HEK293 (cell line): Measurements from ENCODE around the gene CASKIN1.

Experiments
- CTCF ChIA-PET: fragments of 350-600 bp; formaldehyde crosslinking; extraction: SDS; loops from one replicate; lab custom pipeline; 2021; ENCODE audit warnings: antibody characterized with exemption; lab: Yijun Ruan, JAX
- POLR2A ChIA-PET: fragments of 300-600 bp; formaldehyde crosslinking; extraction: SDS; loops from one replicate; lab custom pipeline; 2020; ENCODE audit warnings: antibody characterized with exemption, inconsistent platforms; lab: Yijun Ruan, JAX
- H3K27ac ChIP-seq: fragments of 200-500 bp; sonication (Bioruptor generic); 2 replicates; pipeline ENCODE4 v1.5.1; 2014; ENCODE audit warnings: low read depth, low read length, control low read depth, inconsistent platforms; ENCODE audit errors: extremely low read depth
- H3K36me3 ChIP-seq, 2 experiments: fragments of 200-500 bp in 1 of 2; sonication (Bioruptor generic) in 1 of 2; 1 replicate in 1 of 2; 2 replicates in 1 of 2; pipeline ENCODE4 v1.5.1; 2014 to 2017; ENCODE audit warnings: inconsistent platforms in 2 of 2, low read length in 2 of 2; ENCODE audit not compliant: control insufficient read depth in 2 of 2, insufficient read depth in 1 of 2
- H3K4me1 ChIP-seq: fragments of 200-500 bp; sonication (Bioruptor generic); 2 replicates; pipeline ENCODE4 v1.5.1; 2014; ENCODE audit warnings: mild to moderate bottlenecking, low read length, inconsistent platforms; ENCODE audit not compliant: control insufficient read depth, insufficient read depth
- H3K4me3 ChIP-seq: 2 replicates; pipeline ENCODE4 v1.5.1; 2011; ENCODE audit warnings: low read depth, mild to moderate bottlenecking, control low read depth, low read length, moderate library complexity
- H3K9me3 ChIP-seq: fragments of 200-500 bp; sonication (Bioruptor generic); 2 replicates; pipeline ENCODE4 v1.5.1; 2014; ENCODE audit warnings: low read depth, low read length, inconsistent platforms; ENCODE audit not compliant: control insufficient read depth, insufficient read depth
- HOXA7 ChIP-seq: sonication (generic); formaldehyde crosslinking; IDR thresholded peaks from 2 replicates; pipeline ENCODE4 v1.8.1; 2022; ENCODE audit warnings: missing genetic modification reagents, borderline replicate concordance
- KLF10 ChIP-seq: fragments of 450-650 bp; IDR thresholded peaks from 2 replicates; pipeline ENCODE4 v1.5.1; 2018; ENCODE audit warnings: missing biosample characterization, mild to moderate bottlenecking, missing genetic modification characterization
- REPIN1 ChIP-seq: fragments of 450-650 bp; formaldehyde crosslinking; IDR thresholded peaks from 2 replicates; pipeline ENCODE4 v1.5.1; 2017; ENCODE audit warnings: missing biosample characterization, missing genetic modification characterization, low read depth
- SCRT1 ChIP-seq: fragments of 450-650 bp; formaldehyde crosslinking; IDR thresholded peaks from 2 replicates; pipeline ENCODE4 v1.5.1; 2016; ENCODE audit warnings: missing biosample characterization, missing genetic modification characterization, borderline replicate concordance
- SP2 ChIP-seq: fragments of 450-650 bp; formaldehyde crosslinking; IDR thresholded peaks from 2 replicates; pipeline ENCODE4 v1.5.1; 2016; ENCODE audit warnings: missing biosample characterization, missing genetic modification characterization
- SP3 ChIP-seq: fragments of 450-650 bp; formaldehyde crosslinking; IDR thresholded peaks from 2 replicates; pipeline ENCODE4 v1.5.1; 2016; ENCODE audit warnings: missing biosample characterization, missing genetic modification characterization
- SP7 ChIP-seq: fragments of 450-650 bp; formaldehyde crosslinking; IDR thresholded peaks from 2 replicates; pipeline ENCODE4 v1.5.1; 2016; ENCODE audit warnings: missing biosample characterization, missing genetic modification characterization
- TSHZ1 ChIP-seq: fragments of 450-650 bp; formaldehyde crosslinking; IDR thresholded peaks from 2 replicates; pipeline ENCODE4 v1.5.1; 2016; ENCODE audit warnings: missing biosample characterization, missing genetic modification characterization, borderline replicate concordance
- ZBTB1 ChIP-seq: fragments of 450-650 bp; formaldehyde crosslinking; IDR thresholded peaks from 2 replicates; pipeline ENCODE4 v1.5.1; 2016; ENCODE audit warnings: missing biosample characterization, missing genetic modification characterization
- ZBTB17 ChIP-seq: fragments of 450-650 bp; formaldehyde crosslinking; IDR thresholded peaks from 2 replicates; pipeline ENCODE4 v1.5.1; 2016; ENCODE audit warnings: missing biosample characterization, missing genetic modification characterization
- ZEB2 ChIP-seq: fragments of 450-650 bp; formaldehyde crosslinking; IDR thresholded peaks from 2 replicates; pipeline ENCODE4 v1.5.1; 2016; ENCODE audit warnings: missing biosample characterization, missing genetic modification characterization
- ZFP37 ChIP-seq: fragments of 450-650 bp; formaldehyde crosslinking; IDR thresholded peaks from 2 replicates; pipeline ENCODE4 v1.5.1; 2016; ENCODE audit warnings: missing biosample characterization, missing genetic modification characterization
- ZNF146 ChIP-seq: fragments of 450-650 bp; formaldehyde crosslinking; IDR thresholded peaks from 2 replicates; pipeline ENCODE4 v1.5.1; 2016; ENCODE audit warnings: missing biosample characterization, missing genetic modification characterization
- ZNF16 ChIP-seq: fragments of 450-650 bp; formaldehyde crosslinking; IDR thresholded peaks from 2 replicates; pipeline ENCODE4 v1.5.1; 2016; ENCODE audit warnings: low read depth, missing biosample characterization, missing genetic modification characterization
- ZNF211 ChIP-seq: fragments of 450-650 bp; formaldehyde crosslinking; IDR thresholded peaks from 2 replicates; pipeline ENCODE4 v1.5.1; 2016; ENCODE audit warnings: low read depth, missing biosample characterization, missing genetic modification characterization
- ZNF23 ChIP-seq: fragments of 450-650 bp; formaldehyde crosslinking; IDR thresholded peaks from 2 replicates; pipeline ENCODE4 v1.5.1; 2016; ENCODE audit warnings: missing biosample characterization, missing genetic modification characterization, borderline replicate concordance
- ZNF248 ChIP-seq: fragments of 450-650 bp; formaldehyde crosslinking; IDR thresholded peaks from 2 replicates; pipeline ENCODE4 v1.5.1; 2017; ENCODE audit warnings: missing biosample characterization, missing genetic modification characterization
- ZNF311 ChIP-seq: fragments of 450-650 bp; formaldehyde crosslinking; IDR thresholded peaks from 2 replicates; pipeline ENCODE4 v1.5.1; 2017; ENCODE audit warnings: missing biosample characterization, missing genetic modification characterization, borderline replicate concordance
- ZNF354C ChIP-seq: fragments of 450-650 bp; formaldehyde crosslinking; IDR thresholded peaks from 2 replicates; pipeline ENCODE4 v1.5.1; 2016; ENCODE audit warnings: missing biosample characterization, missing genetic modification characterization, low read depth, borderline replicate concordance
- ZNF423 ChIP-seq: fragments of 450-650 bp; formaldehyde crosslinking; IDR thresholded peaks from 2 replicates; pipeline ENCODE4 v1.5.1; 2016; ENCODE audit warnings: missing biosample characterization, missing genetic modification characterization
- ZNF571 ChIP-seq: fragments of 450-650 bp; formaldehyde crosslinking; IDR thresholded peaks from 2 replicates; pipeline ENCODE4 v1.5.0; 2017; ENCODE audit warnings: missing biosample characterization, missing genetic modification characterization
- ZNF624 ChIP-seq: fragments of 450-650 bp; formaldehyde crosslinking; IDR thresholded peaks from 2 replicates; pipeline ENCODE4 v1.5.1; 2017; ENCODE audit warnings: missing biosample characterization, missing genetic modification characterization
- ZNF747 ChIP-seq: fragments of 450-650 bp; formaldehyde crosslinking; IDR thresholded peaks from 2 replicates; pipeline ENCODE4 v1.5.1; 2016; ENCODE audit warnings: missing biosample characterization, missing genetic modification characterization
- ZNF791 ChIP-seq: fragments of 450-650 bp; formaldehyde crosslinking; IDR thresholded peaks from 2 replicates; pipeline ENCODE4 v1.5.1; 2016; ENCODE audit warnings: missing biosample characterization, missing genetic modification characterization
- ZNF792 ChIP-seq: fragments of 450-650 bp; formaldehyde crosslinking; IDR thresholded peaks from 2 replicates; pipeline ENCODE4 v1.5.1; 2016; ENCODE audit warnings: missing biosample characterization, missing genetic modification characterization
- TF ChIP-seq, protein P1 (sequence below): fragments of 450-650 bp; formaldehyde crosslinking; IDR thresholded peaks from 2 replicates; pipeline ENCODE4 v1.5.1; 2016; ENCODE audit warnings: missing biosample characterization, missing genetic modification characterization
- TF ChIP-seq, protein P2 (sequence below): sonication (generic); formaldehyde crosslinking; IDR thresholded peaks from 2 replicates; pipeline ENCODE4 v1.8.1; 2022; ENCODE audit warnings: mild to moderate bottlenecking, moderate library complexity, missing genetic modification reagents
- TF ChIP-seq, protein P3 (sequence below): fragments of 450-650 bp; formaldehyde crosslinking; IDR thresholded peaks from 2 replicates; pipeline ENCODE4 v1.5.1; 2016; ENCODE audit warnings: missing biosample characterization, missing genetic modification characterization
- TF ChIP-seq, protein P4 (sequence below): fragments of 450-650 bp; formaldehyde crosslinking; IDR thresholded peaks from 2 replicates; pipeline ENCODE4 v1.5.1; 2016; ENCODE audit warnings: missing biosample characterization, missing genetic modification characterization

CASKIN1 gene

DNA sequence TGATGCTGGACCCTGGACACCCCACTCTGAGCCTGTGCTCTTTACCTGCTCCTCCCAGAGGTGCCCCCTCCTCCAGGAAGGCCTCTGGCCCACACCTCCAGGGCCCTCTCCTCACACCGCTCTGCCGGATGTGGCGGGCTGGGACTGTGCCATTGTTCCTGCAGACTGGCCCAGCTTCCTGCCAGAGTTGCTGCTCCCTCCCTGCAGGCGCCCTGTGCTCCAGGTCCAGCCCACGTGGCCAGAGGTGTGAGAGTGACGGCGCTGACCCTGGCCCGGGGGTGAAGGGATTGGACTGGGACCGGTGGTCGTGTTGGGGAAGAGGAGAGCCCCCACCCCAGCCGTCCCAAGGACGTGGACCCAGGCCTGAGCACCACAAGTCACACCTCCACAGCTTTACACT is 32.7 kb upstream of the CASKIN1 start:
- H3K4me3 ChIP-seq: no peak overlapping the region
- H3K36me3 ChIP-seq: peaks cover 0 to 76% of the 10 kb centered on the region in 2 experiments; a peak in 2 of 3 replicates
- no peaks in the 10 kb centered on the region for H3K9me3 ChIP-seq
- H3K4me1 ChIP-seq: 0 out of 2 replicates have a peak, but pooled peaks cover 2% of the 10 kb centered on the region
- POLR2A ChIA-PET: no interaction called here
- no peak overlapping the region for H3K27ac ChIP-seq
- TF ChIP-seq ZNF146 (tag by site-specific recombination) (no peak), ZNF23 (no peak), ZNF792 (no peak), SCRT1 (tag by site-specific recombination) (no peak), ZNF747 (tag by site-specific recombination) (no peak), ZNF624 (tag by site-specific recombination) (no peak), ZBTB17 (tag by site-specific recombination) (no peak), ZNF571 (tag by site-specific recombination) (no peak), KLF10 (no peak), SP3 (no peak), SP2 (tag by site-specific recombination) (no peak), ZFP37 (tag by site-specific recombination) (no peak), ZNF211 (no peak), REPIN1 (tag by site-specific recombination) (no peak)
- TF ChIP-seq, protein P1, sequence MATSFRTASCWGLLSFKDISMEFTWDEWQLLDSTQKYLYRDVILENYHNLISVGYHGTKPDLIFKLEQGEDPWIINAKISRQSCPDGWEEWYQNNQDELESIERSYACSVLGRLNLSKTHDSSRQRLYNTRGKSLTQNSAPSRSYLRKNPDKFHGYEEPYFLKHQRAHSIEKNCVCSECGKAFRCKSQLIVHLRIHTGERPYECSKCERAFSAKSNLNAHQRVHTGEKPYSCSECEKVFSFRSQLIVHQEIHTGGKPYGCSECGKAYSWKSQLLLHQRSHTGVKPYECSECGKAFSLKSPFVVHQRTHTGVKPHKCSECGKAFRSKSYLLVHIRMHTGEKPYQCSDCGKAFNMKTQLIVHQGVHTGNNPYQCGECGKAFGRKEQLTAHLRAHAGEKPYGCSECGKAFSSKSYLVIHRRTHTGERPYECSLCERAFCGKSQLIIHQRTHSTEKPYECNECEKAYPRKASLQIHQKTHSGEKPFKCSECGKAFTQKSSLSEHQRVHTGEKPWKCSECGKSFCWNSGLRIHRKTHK (tag by site-specific recombination): no peak
- TF ChIP-seq, protein P2, sequence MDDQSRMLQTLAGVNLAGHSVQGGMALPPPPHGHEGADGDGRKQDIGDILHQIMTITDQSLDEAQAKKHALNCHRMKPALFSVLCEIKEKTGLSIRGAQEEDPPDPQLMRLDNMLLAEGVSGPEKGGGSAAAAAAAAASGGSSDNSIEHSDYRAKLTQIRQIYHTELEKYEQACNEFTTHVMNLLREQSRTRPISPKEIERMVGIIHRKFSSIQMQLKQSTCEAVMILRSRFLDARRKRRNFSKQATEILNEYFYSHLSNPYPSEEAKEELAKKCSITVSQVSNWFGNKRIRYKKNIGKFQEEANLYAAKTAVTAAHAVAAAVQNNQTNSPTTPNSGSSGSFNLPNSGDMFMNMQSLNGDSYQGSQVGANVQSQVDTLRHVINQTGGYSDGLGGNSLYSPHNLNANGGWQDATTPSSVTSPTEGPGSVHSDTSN (CRISPR knock-in tag): no peak
- TF ChIP-seq, protein P3, sequence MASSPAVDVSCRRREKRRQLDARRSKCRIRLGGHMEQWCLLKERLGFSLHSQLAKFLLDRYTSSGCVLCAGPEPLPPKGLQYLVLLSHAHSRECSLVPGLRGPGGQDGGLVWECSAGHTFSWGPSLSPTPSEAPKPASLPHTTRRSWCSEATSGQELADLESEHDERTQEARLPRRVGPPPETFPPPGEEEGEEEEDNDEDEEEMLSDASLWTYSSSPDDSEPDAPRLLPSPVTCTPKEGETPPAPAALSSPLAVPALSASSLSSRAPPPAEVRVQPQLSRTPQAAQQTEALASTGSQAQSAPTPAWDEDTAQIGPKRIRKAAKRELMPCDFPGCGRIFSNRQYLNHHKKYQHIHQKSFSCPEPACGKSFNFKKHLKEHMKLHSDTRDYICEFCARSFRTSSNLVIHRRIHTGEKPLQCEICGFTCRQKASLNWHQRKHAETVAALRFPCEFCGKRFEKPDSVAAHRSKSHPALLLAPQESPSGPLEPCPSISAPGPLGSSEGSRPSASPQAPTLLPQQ (tag by site-specific recombination): no peak
- CTCF ChIA-PET: no interaction called here

- Histone ChIP-seq H3K4me3 (no peak overlapping the region), H3K9me3 (no peaks in the 10 kb centered on the region), H3K27ac (0 out of 2 replicates have a peak overlapping the region, but pooled peaks have one; percentile 16), H3K36me3 (peaks cover 0 to 68% of the 10 kb centered on the region in 2 experiments; a peak in 2 of 3 replicates), H3K4me1 (0 out of 2 replicates have a peak, but pooled peaks cover 2% of the 10 kb centered on the region)
- ChIA-PET POLR2A (interaction anchor here (3.9 kb wide), 1 partner anchor 8 kb away, joined by 17 read pairs; the partner anchor contains the start of gene DNASE1L2), CTCF (no interaction called here)
- TF ChIP-seq ZNF354C (tag by site-specific recombination) (no peak), ZNF248 (tag by site-specific recombination) (no peak), ZNF16 (no peak), TSHZ1 (tag by site-specific recombination) (no peak), ZEB2 (tag by site-specific recombination) (no peak), SP7 (tag by site-specific recombination) (no peak), ZNF423 (tag by site-specific recombination) (no peak), HOXA7 (CRISPR knock-in tag) (no peak), ZNF311 (tag by site-specific recombination) (no peak), ZNF791 (no peak), ZBTB1 (tag by site-specific recombination) (no peak)
- TF ChIP-seq, protein P4, sequence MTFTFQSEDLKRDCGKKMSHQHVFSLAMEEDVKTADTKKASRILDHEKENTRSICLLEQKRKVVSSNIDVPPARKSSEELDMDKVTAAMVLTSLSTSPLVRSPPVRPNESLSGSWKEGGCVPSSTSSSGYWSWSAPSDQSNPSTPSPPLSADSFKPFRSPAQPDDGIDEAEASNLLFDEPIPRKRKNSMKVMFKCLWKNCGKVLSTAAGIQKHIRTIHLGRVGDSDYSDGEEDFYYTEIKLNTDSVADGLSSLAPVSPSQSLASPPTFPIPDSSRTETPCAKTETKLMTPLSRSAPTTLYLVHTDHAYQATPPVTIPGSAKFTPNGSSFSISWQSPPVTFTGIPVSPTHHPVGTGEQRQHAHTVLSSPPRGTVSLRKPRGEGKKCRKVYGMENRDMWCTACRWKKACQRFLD (tag by site-specific recombination): no peak
These were observed 31.9 kb upstream of the CASKIN1 start for GRCh38 chr16:2228161-2228824.
